ENCODE measurements around the gene IFRD1. TPM values are rescaled to one million over a fixed set of nuclear protein-coding genes. Genes with fewer than 3 reads are reported as not detected.
"Not testable (repeated sequence)": the region's sequence is repeated elsewhere in the genome, so short reads cannot be mapped to it uniquely, and the experiment has no call there.

Gene IFRD1
- total RNA-seq, 4 donors from 2014 or later: 29.6 to 37.3 (median 32.1) TPM

DNA sequence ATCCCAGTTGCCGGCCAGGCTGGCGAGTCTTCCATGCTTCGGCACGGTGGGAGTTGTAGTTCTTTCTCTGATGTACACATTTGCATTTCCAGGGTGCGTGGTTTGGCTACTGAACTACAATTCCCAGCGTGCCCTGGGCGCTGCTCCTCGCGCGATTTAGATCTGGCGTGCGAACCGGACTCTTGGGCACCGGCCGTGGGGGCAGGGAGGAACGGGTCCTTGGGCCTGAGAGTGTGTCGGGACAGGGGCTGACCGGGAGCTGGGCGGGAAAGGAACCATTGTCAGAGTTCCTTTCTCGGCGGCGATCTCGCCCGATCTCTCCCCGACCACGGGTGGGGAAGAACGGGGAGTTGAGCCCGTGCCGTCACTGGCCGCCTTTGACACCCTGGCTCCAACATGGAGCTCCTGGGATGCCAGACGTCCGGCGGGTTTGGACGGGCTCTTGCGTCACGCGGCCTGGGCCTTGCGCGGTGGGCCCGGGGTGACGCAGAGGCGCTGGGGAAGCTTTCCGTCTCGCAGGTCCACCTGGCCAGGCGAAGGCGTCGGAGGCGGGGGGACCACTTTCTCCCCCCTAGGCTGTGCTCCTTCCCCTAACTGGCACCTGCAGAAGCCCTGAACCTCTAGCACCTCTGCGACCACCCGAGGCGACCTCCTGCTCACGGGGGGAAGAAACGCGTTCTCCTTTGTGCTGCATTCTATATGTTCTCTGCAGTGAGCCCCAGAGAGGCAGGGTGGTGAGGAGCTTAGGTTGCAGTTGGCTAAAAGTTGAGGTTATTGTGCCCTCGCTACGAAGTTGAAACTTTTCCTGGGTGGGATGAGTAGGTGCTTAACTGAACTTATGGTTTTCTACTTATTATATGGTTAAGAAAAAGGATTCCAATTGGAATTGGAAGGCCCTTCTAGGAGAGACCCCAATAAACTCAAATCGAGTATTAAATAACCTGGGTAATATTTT, 824 bp downstream of the IFRD1 start:
- no peak for TF ChIP-seq POLR2A (IDR thresholded peaks at IDR 0.05)
- TF ChIP-seq, protein P1, sequence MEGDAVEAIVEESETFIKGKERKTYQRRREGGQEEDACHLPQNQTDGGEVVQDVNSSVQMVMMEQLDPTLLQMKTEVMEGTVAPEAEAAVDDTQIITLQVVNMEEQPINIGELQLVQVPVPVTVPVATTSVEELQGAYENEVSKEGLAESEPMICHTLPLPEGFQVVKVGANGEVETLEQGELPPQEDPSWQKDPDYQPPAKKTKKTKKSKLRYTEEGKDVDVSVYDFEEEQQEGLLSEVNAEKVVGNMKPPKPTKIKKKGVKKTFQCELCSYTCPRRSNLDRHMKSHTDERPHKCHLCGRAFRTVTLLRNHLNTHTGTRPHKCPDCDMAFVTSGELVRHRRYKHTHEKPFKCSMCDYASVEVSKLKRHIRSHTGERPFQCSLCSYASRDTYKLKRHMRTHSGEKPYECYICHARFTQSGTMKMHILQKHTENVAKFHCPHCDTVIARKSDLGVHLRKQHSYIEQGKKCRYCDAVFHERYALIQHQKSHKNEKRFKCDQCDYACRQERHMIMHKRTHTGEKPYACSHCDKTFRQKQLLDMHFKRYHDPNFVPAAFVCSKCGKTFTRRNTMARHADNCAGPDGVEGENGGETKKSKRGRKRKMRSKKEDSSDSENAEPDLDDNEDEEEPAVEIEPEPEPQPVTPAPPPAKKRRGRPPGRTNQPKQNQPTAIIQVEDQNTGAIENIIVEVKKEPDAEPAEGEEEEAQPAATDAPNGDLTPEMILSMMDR (IDR thresholded peaks at IDR 0.05): peak in 1 of 3 donors; percentile 9
- WGBS, 2 donors: 1 to 2% methylated on average over 13 to 57 of the region's 57 CpGs
- peak overlapping the region; percentile 99 for H3K4me3 ChIP-seq (ENCODE audit: low read depth, poor library complexity, severe bottlenecking)
- DNase-seq (ENCODE audit: low spot score in 2 of 2): peak; percentile 97 to 99
- intact Hi-C loops (cut with DNase I; ENCODE audit: low total_unique reads): no loop called here

DNA sequence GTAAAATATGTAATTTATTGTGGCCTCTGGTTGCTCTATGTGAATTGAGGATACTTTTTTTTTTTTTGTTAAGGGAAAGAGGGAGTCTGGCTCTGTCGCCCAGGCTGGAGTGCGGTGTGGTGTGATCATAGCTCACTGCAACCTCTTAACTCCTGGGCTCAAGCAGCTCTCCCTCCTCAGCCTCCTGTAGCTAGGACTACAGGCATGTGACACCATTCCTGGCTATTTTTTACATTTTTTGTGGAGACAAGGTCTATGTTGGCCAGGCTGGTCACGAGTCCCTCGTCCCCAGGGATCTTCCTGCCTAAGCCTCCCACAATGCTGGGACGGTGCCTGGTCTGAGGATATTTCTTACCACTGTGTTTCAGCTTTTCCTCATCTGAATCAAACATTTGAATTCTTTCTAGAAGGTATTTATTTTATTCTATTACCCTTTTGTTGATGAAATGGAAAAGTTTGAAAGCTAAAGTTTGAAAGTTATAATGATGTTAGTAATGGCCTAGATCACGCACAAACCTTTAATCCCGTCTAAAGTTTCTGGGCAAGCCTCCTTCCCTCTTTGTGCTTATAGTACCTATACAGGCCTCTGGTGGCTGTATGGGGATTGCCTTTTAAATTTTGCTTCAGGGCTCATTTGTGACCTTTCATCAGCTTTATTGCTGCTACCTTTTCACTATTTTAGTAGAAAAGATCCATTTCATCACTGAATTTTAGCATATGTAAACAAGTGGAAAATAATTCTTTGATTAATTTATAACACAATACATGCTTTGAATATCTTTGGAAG, 2.0 kb downstream of the IFRD1 start:
- WGBS, 2 donors: 12 to 15% methylated on average over 7 of the region's 7 CpGs
- intact Hi-C loops (cut with DNase I; ENCODE audit: low total_unique reads): no loop called here
- DNase-seq (ENCODE audit: low spot score in 2 of 2): peak; percentile 84 to 95
- no peak overlapping the region for H3K4me3 ChIP-seq (ENCODE audit: low read depth, poor library complexity, severe bottlenecking)
- TF ChIP-seq, protein P1 (IDR thresholded peaks at IDR 0.05): no peak
- peak in 1 of 2 donors; percentile 7 for TF ChIP-seq POLR2A (IDR thresholded peaks at IDR 0.05)

DNA sequence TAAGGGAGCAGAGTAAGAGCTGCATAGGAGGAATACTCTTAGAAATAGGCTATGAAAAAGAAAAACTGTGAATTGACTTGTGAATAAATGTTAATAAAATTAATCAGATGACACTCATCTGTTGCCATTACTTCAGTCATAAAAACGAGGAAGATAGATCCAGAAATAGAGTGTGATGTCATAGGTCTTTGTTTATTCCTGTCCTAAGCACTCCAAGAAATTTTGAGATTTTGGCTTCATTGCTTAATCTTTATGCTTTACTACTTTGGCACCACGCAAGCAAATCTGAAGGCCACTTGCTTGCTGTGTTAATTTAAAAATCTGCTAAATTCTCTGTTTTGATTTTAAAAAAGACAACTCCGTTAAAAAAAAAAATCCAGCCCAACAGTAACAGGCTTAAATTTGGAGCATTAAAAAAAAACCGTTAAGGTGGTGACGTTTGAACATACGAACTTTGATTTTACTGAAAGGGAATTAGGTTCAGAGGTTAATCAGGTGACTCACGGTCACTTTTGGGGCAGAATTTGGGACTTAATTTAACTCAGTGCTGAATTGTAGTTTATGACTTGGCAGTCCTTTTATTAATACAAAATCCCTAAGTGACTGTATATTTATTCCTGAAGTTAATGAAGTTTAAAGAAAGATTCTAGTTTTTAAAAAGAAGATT, 3.4 kb downstream of the IFRD1 start:
- 19 to 21% methylated on average over 7 of the region's 7 CpGs for WGBS, 2 donors
- intact Hi-C loops (cut with DNase I; ENCODE audit: low total_unique reads): no loop called here
- no peak overlapping the region for H3K4me3 ChIP-seq (ENCODE audit: low read depth, poor library complexity, severe bottlenecking)
- no peak for DNase-seq (ENCODE audit: low spot score in 2 of 2)
- TF ChIP-seq, protein P1 (IDR thresholded peaks at IDR 0.05): no peak
- TF ChIP-seq POLR2A (IDR thresholded peaks at IDR 0.05): no peak

DNA sequence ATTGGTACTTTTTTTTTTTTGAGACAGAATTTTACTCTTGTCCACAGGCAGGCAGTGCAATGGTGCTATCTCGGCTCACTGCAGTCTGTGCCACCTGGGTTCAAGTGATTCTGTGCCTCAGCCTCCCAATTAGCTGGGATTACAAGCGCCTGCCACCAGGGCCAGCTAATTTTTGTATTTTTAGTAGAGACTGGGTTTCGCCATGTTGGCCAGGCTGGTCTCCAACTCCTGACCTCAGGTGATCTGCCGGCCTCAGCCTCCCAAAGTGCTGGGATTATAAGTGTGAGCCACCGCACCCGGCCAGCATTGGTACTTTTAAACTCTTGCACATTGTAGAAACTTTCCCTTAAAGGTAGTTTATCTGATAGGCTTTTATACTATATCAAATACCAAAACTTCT, 3.9 kb downstream of the IFRD1 start:
- intact Hi-C loops (cut with DNase I; ENCODE audit: low total_unique reads); H3K4me3 ChIP-seq (ENCODE audit: low read depth, poor library complexity, severe bottlenecking); DNase-seq (ENCODE audit: low spot score in 2 of 2): not testable (repeated sequence)
- WGBS, 2 donors: 85 to 92% methylated on average over 6 of the region's 6 CpGs

DNA sequence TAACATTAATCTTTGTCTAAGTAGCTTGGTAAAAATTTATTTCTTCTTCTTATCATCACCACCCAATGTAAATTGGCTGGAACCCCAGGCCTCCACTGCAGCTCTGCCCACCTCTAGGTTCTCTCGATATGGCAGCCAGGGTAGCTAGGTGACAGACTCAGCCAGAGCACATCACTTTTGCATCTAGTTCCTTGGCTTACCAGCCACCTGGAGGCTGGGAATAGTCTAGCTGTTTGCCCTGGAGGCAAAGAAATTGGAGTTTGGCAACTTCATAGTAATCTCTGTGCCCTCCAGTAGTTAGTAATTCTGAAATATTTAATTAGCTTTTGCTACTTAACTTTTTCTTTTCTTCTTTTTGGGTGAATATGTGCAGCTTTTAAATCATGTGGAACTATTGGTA, 9.4 kb downstream of the IFRD1 start:
- WGBS, 2 donors: 76 to 79% methylated on average over 1 of the region's 1 CpG
- TF ChIP-seq, protein P1 (IDR thresholded peaks at IDR 0.05): no peak
- TF ChIP-seq POLR2A (IDR thresholded peaks at IDR 0.05): no peak
- H3K4me3 ChIP-seq (ENCODE audit: low read depth, poor library complexity, severe bottlenecking): no peak overlapping the region
- intact Hi-C loops (cut with DNase I; ENCODE audit: low total_unique reads): no loop called here
- no peak for DNase-seq (ENCODE audit: low spot score in 2 of 2)
